K562 (cell line): ENCODE measurements around the gene PTPRM.

Source experiments
- DACH1 ChIP-seq: fragments of 450-650 bp; IDR thresholded peaks from 2 replicates; pipeline ENCODE4 v1.6.1; 2018; ENCODE audit not compliant: partially characterized antibody
- EP300 ChIP-seq: IDR thresholded peaks from 2 replicates; pipeline ENCODE4 v1.6.1; 2012; ENCODE audit warnings: low read length, improper control_type of control experiment
- EZH2 ChIP-seq: IDR thresholded peaks from 2 replicates; pipeline ENCODE4 v1.6.1; 2012; ENCODE audit warnings: low read depth, mild to moderate bottlenecking, inconsistent platforms, low read length, borderline replicate concordance
- FOS ChIP-seq: IDR thresholded peaks from 3 replicates; pipeline ENCODE4 v1.6.1; 2011; ENCODE audit not compliant: insufficient read length; ENCODE audit errors: extremely low read depth
- FOSL1 ChIP-seq: fragments of 200-800 bp; sonication (Bioruptor generic); conservative IDR thresholded peaks from 2 replicates; pipeline ENCODE4 v1.6.1; 2016; ENCODE audit warnings: missing genetic modification characterization, missing compliant biosample characterization
- MCM2 ChIP-seq: fragments of 450-650 bp; IDR thresholded peaks from 2 replicates; pipeline ENCODE4 v1.6.1; 2017; ENCODE audit warnings: low read depth, mild to moderate bottlenecking
- NONO ChIP-seq, 2 experiments: fragments of 200-400 bp in 1 of 2; fragments of 450-650 bp in 1 of 2; formaldehyde crosslinking in 1 of 2; IDR thresholded peaks; 2 replicates each; pipeline ENCODE4 v1.6.1; 2017; ENCODE audit warnings: low read depth in 2 of 2, mild to moderate bottlenecking in 2 of 2, moderate library complexity in 2 of 2, low read length in 1 of 2
- POLR2A ChIP-seq: fragments of 450-650 bp; conservative IDR thresholded peaks from 2 replicates; pipeline ENCODE4 v1.6.1; 2016
- RAD21 ChIP-seq, 2 experiments: fragments of 250-450 bp in 1 of 2; fragments of 450-650 bp in 1 of 2; sonication (Bioruptor Pico) in 1 of 2; formaldehyde crosslinking in 1 of 2; IDR thresholded peaks in 1 of 2; conservative IDR thresholded peaks in 1 of 2; 2 replicates each; pipeline versions ENCODE4 v1.4.0 to v1.8.0; 2020 to 2022; ENCODE audit warnings: mild to moderate bottlenecking in 2 of 2, moderate library complexity in 1 of 2
- REST ChIP-seq, 2 experiments: fragments of 450-650 bp; formaldehyde crosslinking in 1 of 2; IDR thresholded peaks; 2 replicates each; pipeline versions ENCODE4 v1.4.0 to v1.6.1; 2014 to 2020; ENCODE audit warnings: mild to moderate bottlenecking in 2 of 2, borderline replicate concordance in 1 of 2, low read depth in 1 of 2
- USF2 ChIP-seq: sonication (generic); formaldehyde crosslinking; IDR thresholded peaks from 2 replicates; pipeline ENCODE4 v1.5.0; 2020; ENCODE audit warnings: missing genetic modification reagents
- ZBTB26 ChIP-seq: fragments of 450-650 bp; formaldehyde crosslinking; IDR thresholded peaks from 2 replicates; pipeline ENCODE4 v1.4.0; 2022; ENCODE audit warnings: missing genetic modification characterization
- TF ChIP-seq, protein P1 (sequence below), 3 experiments: IDR thresholded peaks in 2 of 3; conservative IDR thresholded peaks in 1 of 3; 2 replicates each; pipeline ENCODE4 v1.5.1; 2011 to 2012; ENCODE audit warnings: low read length in 3 of 3, mild to moderate bottlenecking in 3 of 3, control low read depth in 2 of 3, improper control_type of control experiment in 1 of 3, inconsistent platforms in 1 of 3, low read depth in 1 of 3, mixed read lengths in 1 of 3, moderate library complexity in 1 of 3; ENCODE audit not compliant: insufficient read depth in 2 of 3
- TF ChIP-seq, protein P2 (sequence below), 3 experiments: fragments of 200-800 bp in 1 of 3; fragments of 250-450 bp in 1 of 3; fragments of 450-650 bp in 1 of 3; sonication (Bioruptor Pico) in 1 of 3; sonication (Bioruptor generic) in 1 of 3; formaldehyde crosslinking in 1 of 3; IDR thresholded peaks; 2 replicates each; pipeline versions ENCODE4 v1.6.1 to v1.8.0; 2016 to 2022; ENCODE audit warnings: mild to moderate bottlenecking in 2 of 3, missing genetic modification characterization in 2 of 3, missing compliant biosample characterization in 1 of 3, moderate library complexity in 1 of 3

DNA sequence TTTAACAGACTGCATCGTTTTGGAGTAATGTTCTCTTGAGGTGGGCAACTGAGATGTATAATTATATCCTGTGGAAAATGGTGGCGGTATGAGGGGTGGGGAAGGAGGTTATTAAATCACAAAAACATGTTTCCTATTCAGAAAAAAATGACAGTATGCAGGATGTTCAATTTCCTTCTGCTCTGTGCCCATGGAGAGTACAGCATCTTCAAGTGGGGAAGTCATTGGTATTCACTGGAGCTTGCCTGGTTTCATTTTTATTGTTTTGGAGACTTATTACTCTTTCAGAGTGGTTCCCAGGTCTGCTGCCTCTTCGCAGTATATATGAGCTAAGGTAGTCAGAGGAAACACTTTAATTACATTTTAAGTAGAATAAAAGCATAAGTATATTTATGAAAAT lies 723.3 kb downstream of the PTPRM start:
- no peak for TF ChIP-seq ZBTB26 (CRISPR knock-in tag)
- no peak for TF ChIP-seq DACH1
- TF ChIP-seq RAD21 (CRISPR knock-in tag; conservative IDR thresholded peaks at IDR 0.05 in 1 of 2, IDR thresholded peaks at IDR 0.05 in 1 of 2), result no peak
- TF ChIP-seq FOSL1 (tag), result no peak
- no peak for TF ChIP-seq EP300
- TF ChIP-seq, protein P1, sequence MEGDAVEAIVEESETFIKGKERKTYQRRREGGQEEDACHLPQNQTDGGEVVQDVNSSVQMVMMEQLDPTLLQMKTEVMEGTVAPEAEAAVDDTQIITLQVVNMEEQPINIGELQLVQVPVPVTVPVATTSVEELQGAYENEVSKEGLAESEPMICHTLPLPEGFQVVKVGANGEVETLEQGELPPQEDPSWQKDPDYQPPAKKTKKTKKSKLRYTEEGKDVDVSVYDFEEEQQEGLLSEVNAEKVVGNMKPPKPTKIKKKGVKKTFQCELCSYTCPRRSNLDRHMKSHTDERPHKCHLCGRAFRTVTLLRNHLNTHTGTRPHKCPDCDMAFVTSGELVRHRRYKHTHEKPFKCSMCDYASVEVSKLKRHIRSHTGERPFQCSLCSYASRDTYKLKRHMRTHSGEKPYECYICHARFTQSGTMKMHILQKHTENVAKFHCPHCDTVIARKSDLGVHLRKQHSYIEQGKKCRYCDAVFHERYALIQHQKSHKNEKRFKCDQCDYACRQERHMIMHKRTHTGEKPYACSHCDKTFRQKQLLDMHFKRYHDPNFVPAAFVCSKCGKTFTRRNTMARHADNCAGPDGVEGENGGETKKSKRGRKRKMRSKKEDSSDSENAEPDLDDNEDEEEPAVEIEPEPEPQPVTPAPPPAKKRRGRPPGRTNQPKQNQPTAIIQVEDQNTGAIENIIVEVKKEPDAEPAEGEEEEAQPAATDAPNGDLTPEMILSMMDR (IDR thresholded peaks at IDR 0.05 in 2 of 3, conservative IDR thresholded peaks at IDR 0.05 in 1 of 3; ENCODE audit: insufficient read depth in 2 of 3, low read depth in 1 of 3, low read length in 3 of 3), result no peak
- TF ChIP-seq, protein P2, sequence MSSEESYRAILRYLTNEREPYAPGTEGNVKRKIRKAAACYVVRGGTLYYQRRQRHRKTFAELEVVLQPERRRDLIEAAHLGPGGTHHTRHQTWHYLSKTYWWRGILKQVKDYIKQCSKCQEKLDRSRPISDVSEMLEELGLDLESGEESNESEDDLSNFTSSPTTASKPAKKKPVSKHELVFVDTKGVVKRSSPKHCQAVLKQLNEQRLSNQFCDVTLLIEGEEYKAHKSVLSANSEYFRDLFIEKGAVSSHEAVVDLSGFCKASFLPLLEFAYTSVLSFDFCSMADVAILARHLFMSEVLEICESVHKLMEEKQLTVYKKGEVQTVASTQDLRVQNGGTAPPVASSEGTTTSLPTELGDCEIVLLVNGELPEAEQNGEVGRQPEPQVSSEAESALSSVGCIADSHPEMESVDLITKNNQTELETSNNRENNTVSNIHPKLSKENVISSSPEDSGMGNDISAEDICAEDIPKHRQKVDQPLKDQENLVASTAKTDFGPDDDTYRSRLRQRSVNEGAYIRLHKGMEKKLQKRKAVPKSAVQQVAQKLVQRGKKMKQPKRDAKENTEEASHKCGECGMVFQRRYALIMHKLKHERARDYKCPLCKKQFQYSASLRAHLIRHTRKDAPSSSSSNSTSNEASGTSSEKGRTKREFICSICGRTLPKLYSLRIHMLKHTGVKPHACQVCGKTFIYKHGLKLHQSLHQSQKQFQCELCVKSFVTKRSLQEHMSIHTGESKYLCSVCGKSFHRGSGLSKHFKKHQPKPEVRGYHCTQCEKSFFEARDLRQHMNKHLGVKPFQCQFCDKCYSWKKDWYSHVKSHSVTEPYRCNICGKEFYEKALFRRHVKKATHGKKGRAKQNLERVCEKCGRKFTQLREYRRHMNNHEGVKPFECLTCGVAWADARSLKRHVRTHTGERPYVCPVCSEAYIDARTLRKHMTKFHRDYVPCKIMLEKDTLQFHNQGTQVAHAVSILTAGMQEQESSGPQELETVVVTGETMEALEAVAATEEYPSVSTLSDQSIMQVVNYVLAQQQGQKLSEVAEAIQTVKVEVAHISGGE (CRISPR knock-in tag; IDR thresholded peaks at IDR 0.05), result no peak
- TF ChIP-seq EZH2, result no peak
- no peak for TF ChIP-seq POLR2A
- TF ChIP-seq USF2 (CRISPR knock-in tag), result no peak
- TF ChIP-seq MCM2, result no peak
- no peak for TF ChIP-seq NONO (IDR thresholded peaks at IDR 0.05; ENCODE audit: low read depth in 2 of 2, low read length in 1 of 2)
- TF ChIP-seq REST (IDR thresholded peaks at IDR 0.05; ENCODE audit: borderline replicate concordance), result no peak
- no peak for TF ChIP-seq REST (CRISPR knock-in tag; IDR thresholded peaks at IDR 0.05; ENCODE audit: low read depth)
- TF ChIP-seq FOS, result no peak
